Measurements from ENCODE around the gene TOP3B. TPM values are rescaled to one million over a fixed set of nuclear protein-coding genes. Genes with fewer than 3 reads are reported as not detected.

The TOP3B gene
- total and polyA plus RNA-seq, 9 of the 15 experiments (the other 6 are each of a cell fraction or from before 2014, with no cell fraction given) = 3.0 to 188 (median 112) TPM

GRCh38 chr22:21977814-21978213 is 4.8 kb downstream of the TOP3B start:
- H3K27ac ChIP-seq (ENCODE audit: extremely low read depth, low read depth, low read length) = no peak overlapping the region
- no peak overlapping the region for H3K4me3 ChIP-seq
- ChIA-PET POLR2A (interaction anchor here (0.8 to 22.7 kb wide), 6 partner anchors 10 to 170 kb away, joined by 3 to 382 read pairs (median 10); partner anchors contain the start of gene PPM1F), CTCF (ENCODE audit: low intra/inter-chr PET ratio) (interaction anchor here (0.6 kb wide), 1 partner anchor 25 kb away, joined by 3 read pairs; the partner anchor contains the start of gene PPM1F)
- DNase-seq (ENCODE audit: extremely low read depth in 1 of 4, low spot score in 3 of 4) = no peak
- H3K27me3 ChIP-seq (ENCODE audit: control insufficient read depth in 2 of 2, insufficient read depth in 2 of 2, low read length in 2 of 2) = no peaks in the 10 kb centered on the region; a peak in 1 of 5 replicates
- H3K9me3 ChIP-seq (replicated peaks; ENCODE audit: control insufficient read depth, insufficient read depth, low read depth, low read length) = no peaks in the 10 kb centered on the region
- peaks cover 10 to 25% of the 10 kb centered on the region in 2 experiments; a peak in 4 of 5 replicates for H3K4me1 ChIP-seq (replicated peaks in 1 of 2; ENCODE audit: control insufficient read depth in 2 of 2, insufficient read depth in 2 of 2, low read length in 2 of 2)
- H3K9me1 ChIP-seq (ENCODE audit: control insufficient read depth, insufficient read depth, low read length) = peaks cover 20% of the 10 kb centered on the region
- H4K20me1 ChIP-seq (replicated peaks; ENCODE audit: control insufficient read depth, insufficient read depth, low read length) = peaks cover 57% of the 10 kb centered on the region
- H2AFZ ChIP-seq (ENCODE audit: low read depth, low read length) = no peak overlapping the region
- peak overlapping the region in 1 of 2 experiments; percentile 29; a peak in 1 of 4 replicates for H3K9ac ChIP-seq (ENCODE audit: insufficient read depth in 1 of 2, low read depth in 2 of 2, low read length in 2 of 2)
- 90% methylated on average over 1 of the region's 1 CpG for WGBS (ENCODE audit: insufficient coverage, low coverage, missing lambda C conversion rate)
- peaks cover 80% of the 10 kb centered on the region for H3K36me3 ChIP-seq (ENCODE audit: control insufficient read depth, insufficient read depth, low read length)
- no TSS peak for BruUV-seq (replicated peaks)
- FAIRE-seq = no peak
- in situ Hi-C loops (cut with MboI) (no loop called here), intact Hi-C loops (cut with micrococcal nuclease) (no loop called here)
- no peak for ATAC-seq
- H3K79me2 ChIP-seq (ENCODE audit: control insufficient read depth, insufficient read depth, low read length) = peaks cover 42% of the 10 kb centered on the region
- H3K4me2 ChIP-seq (ENCODE audit: insufficient read depth, low read length) = no peak overlapping the region
- TF ChIP-seq HDGF (IDR thresholded peaks at IDR 0.05) (no peak), RB1 (IDR thresholded peaks at IDR 0.05; ENCODE audit: low read depth) (no peak), NR2F6 (CRISPR knock-in tag; IDR thresholded peaks at IDR 0.05) (no peak), TAF1 (IDR thresholded peaks at IDR 0.05; ENCODE audit: control insufficient read depth, extremely low read depth, insufficient read depth, low read length, severe bottlenecking) (no peak), CBFB (CRISPR knock-in tag; IDR thresholded peaks at IDR 0.05) (no peak), NKRF (IDR thresholded peaks at IDR 0.05; ENCODE audit: borderline replicate concordance) (no peak), SP1 (CRISPR knock-in tag; IDR thresholded peaks at IDR 0.05) (no peak), YBX1 (IDR thresholded peaks at IDR 0.05) (no peak), OTX1 (CRISPR knock-in tag; IDR thresholded peaks at IDR 0.05) (peak; percentile 61; the same call in 1 of the 2 replicates), ZNF24 (IDR thresholded peaks at IDR 0.05) (no peak), SOX6 (IDR thresholded peaks at IDR 0.05) (no peak), ZC3H4 (CRISPR knock-in tag; IDR thresholded peaks at IDR 0.05; ENCODE audit: borderline replicate concordance) (no peak), ZNF253 (CRISPR knock-in tag; conservative IDR thresholded peaks at IDR 0.05) (no peak), TCF7 (IDR thresholded peaks at IDR 0.05; ENCODE audit: borderline replicate concordance) (no peak)
- TF ChIP-seq, protein P1, sequence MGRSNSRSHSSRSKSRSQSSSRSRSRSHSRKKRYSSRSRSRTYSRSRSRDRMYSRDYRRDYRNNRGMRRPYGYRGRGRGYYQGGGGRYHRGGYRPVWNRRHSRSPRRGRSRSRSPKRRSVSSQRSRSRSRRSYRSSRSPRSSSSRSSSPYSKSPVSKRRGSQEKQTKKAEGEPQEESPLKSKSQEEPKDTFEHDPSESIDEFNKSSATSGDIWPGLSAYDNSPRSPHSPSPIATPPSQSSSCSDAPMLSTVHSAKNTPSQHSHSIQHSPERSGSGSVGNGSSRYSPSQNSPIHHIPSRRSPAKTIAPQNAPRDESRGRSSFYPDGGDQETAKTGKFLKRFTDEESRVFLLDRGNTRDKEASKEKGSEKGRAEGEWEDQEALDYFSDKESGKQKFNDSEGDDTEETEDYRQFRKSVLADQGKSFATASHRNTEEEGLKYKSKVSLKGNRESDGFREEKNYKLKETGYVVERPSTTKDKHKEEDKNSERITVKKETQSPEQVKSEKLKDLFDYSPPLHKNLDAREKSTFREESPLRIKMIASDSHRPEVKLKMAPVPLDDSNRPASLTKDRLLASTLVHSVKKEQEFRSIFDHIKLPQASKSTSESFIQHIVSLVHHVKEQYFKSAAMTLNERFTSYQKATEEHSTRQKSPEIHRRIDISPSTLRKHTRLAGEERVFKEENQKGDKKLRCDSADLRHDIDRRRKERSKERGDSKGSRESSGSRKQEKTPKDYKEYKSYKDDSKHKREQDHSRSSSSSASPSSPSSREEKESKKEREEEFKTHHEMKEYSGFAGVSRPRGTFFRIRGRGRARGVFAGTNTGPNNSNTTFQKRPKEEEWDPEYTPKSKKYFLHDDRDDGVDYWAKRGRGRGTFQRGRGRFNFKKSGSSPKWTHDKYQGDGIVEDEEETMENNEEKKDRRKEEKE (IDR thresholded peaks at IDR 0.05; ENCODE audit: borderline replicate concordance in 1 of 2, control insufficient read depth in 1 of 2, low read depth in 2 of 2, low read length in 1 of 2) = no peak
- TF ChIP-seq, protein P2, sequence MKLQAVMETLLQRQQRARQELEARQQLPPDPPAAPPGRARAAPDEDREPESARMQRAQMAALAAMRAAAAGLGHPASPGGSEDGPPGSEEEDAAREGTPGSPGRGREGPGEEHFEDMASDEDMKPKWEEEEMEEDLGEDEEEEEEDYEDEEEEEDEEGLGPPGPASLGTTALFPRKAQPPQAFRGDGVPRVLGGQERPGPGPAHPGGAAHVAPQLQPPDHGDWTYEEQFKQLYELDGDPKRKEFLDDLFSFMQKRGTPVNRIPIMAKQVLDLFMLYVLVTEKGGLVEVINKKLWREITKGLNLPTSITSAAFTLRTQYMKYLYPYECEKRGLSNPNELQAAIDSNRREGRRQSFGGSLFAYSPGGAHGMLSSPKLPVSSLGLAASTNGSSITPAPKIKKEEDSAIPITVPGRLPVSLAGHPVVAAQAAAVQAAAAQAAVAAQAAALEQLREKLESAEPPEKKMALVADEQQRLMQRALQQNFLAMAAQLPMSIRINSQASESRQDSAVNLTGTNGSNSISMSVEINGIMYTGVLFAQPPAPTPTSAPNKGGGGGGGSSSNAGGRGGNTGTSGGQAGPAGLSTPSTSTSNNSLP (IDR thresholded peaks at IDR 0.05; ENCODE audit: borderline replicate concordance, low read depth, low read length) = no peak
